Astrocyte (in vitro differentiated cells and primary cell): ENCODE results near the gene KCNK13. TPM values are rescaled to one million over a fixed set of nuclear protein-coding genes. Genes with fewer than 3 reads are reported as not detected.

Experiments
- DNase-seq: peaks from one replicate; pipeline ENCODE4 v3.0.0-alpha.2; 2010; ENCODE audit warnings: low read depth
- FAIRE-seq: peaks from 2 replicates; lab custom pipeline; 2011; peaks lifted over from hg19 to GRCh38; lab: Jason Lieb, UNC
- H2AFZ ChIP-seq: 2 replicates; pipeline ENCODE4 v1.6.0; 2012; ENCODE audit warnings: low read depth, low read length, inconsistent platforms
- H3K27ac ChIP-seq: 2 replicates; pipeline ENCODE4 v1.5.1; 2011; ENCODE audit warnings: low read depth, low read length, inconsistent platforms
- H3K27me3 ChIP-seq: 2 replicates; pipeline ENCODE4 v1.6.0; 2011; ENCODE audit warnings: low read length, inconsistent platforms; ENCODE audit not compliant: insufficient read depth
- H3K36me3 ChIP-seq: 2 replicates; pipeline ENCODE4 v1.5.1; 2011; ENCODE audit warnings: low read length, inconsistent platforms; ENCODE audit not compliant: insufficient read depth
- H3K4me1 ChIP-seq: 2 replicates; pipeline ENCODE4 v1.5.1; 2011; ENCODE audit warnings: low read length, inconsistent platforms; ENCODE audit not compliant: insufficient read depth
- H3K4me2 ChIP-seq: 2 replicates; pipeline ENCODE4 v1.6.0; 2012; ENCODE audit warnings: low read length, inconsistent platforms
- H3K4me3 ChIP-seq: 2 replicates; pipeline ENCODE4 v1.5.1; 2011; ENCODE audit warnings: low read depth, mild to moderate bottlenecking, low read length, inconsistent platforms; ENCODE audit not compliant: insufficient read depth
- H3K79me2 ChIP-seq: 2 replicates; pipeline ENCODE4 v1.6.0; 2012; ENCODE audit warnings: mild to moderate bottlenecking, low read length, inconsistent platforms; ENCODE audit not compliant: insufficient read depth
- H3K9ac ChIP-seq: 2 replicates; pipeline ENCODE4 v1.6.0; 2012; ENCODE audit warnings: mild to moderate bottlenecking, low read length, inconsistent platforms
- H3K9me3 ChIP-seq: 2 replicates; pipeline ENCODE4 v1.5.1; 2012; ENCODE audit warnings: low read depth, mild to moderate bottlenecking, low read length, inconsistent platforms; ENCODE audit not compliant: insufficient read depth
- H4K20me1 ChIP-seq: 2 replicates; pipeline ENCODE4 v1.6.0; 2012; ENCODE audit warnings: low read length, inconsistent platforms; ENCODE audit not compliant: insufficient read depth
- H3K27ac Mint-ChIP-seq: one replicate; pipeline ENCODE4 v1.8.0; 2021; ENCODE audit warnings: mild to moderate bottlenecking, mixed read lengths; ENCODE audit not compliant: unreplicated experiment
- H3K27me3 Mint-ChIP-seq: one replicate; pipeline ENCODE4 v1.8.0; 2021; ENCODE audit warnings: low read depth, mixed read lengths; ENCODE audit not compliant: unreplicated experiment
- H3K36me3 Mint-ChIP-seq: one replicate; pipeline ENCODE4 v1.8.0; 2021; ENCODE audit warnings: low read depth, mixed read lengths; ENCODE audit not compliant: unreplicated experiment
- H3K4me1 Mint-ChIP-seq: one replicate; pipeline ENCODE4 v1.8.0; 2021; ENCODE audit warnings: low read depth, mixed read lengths; ENCODE audit not compliant: unreplicated experiment
- H3K4me3 Mint-ChIP-seq: one replicate; pipeline ENCODE4 v1.8.0; 2021; ENCODE audit warnings: mild to moderate bottlenecking, moderate library complexity, mixed read lengths; ENCODE audit not compliant: unreplicated experiment
- H3K9me3 Mint-ChIP-seq: one replicate; pipeline ENCODE4 v1.8.0; 2021; ENCODE audit warnings: mild to moderate bottlenecking, mixed read lengths; ENCODE audit not compliant: unreplicated experiment
- CTCF ChIP-seq: IDR thresholded peaks from 2 replicates; pipeline ENCODE4 v1.5.1; 2011; ENCODE audit warnings: low read depth, mild to moderate bottlenecking, inconsistent platforms, low read length, moderate library complexity; ENCODE audit not compliant: insufficient read depth
- EZH2 ChIP-seq: IDR thresholded peaks from 2 replicates; pipeline ENCODE4 v1.6.1; 2012; ENCODE audit warnings: mild to moderate bottlenecking, low read length, inconsistent platforms; ENCODE audit not compliant: insufficient read depth
- total RNA-seq: library from RNA; stranded (reverse); gene quantifications from 2 replicates; pipeline ENCODE4 v1.2.1, GENCODE V29; 2021

KCNK13 gene
- total RNA-seq, 1 donor from 2014 or later, result 0.09 TPM

- Mint-ChIP-seq H3K4me3 (no peak overlapping the region), H3K4me1 (no peaks in the 10 kb centered on the region), H3K27me3 (peaks cover 13% of the 10 kb centered on the region), H3K27ac (no peak overlapping the region), H3K9me3 (peaks cover 11% of the 10 kb centered on the region), H3K36me3 (no peaks in the 10 kb centered on the region)
- no peak for FAIRE-seq
- Histone ChIP-seq H3K9me3 (peaks cover 3% of the 10 kb centered on the region), H3K4me2 (no peak overlapping the region), H3K27ac (no peak overlapping the region), H3K79me2 (no peaks in the 10 kb centered on the region), H3K4me3 (no peak overlapping the region), H3K27me3 (no peaks in the 10 kb centered on the region), H2AFZ (no peak overlapping the region), H3K9ac (no peak overlapping the region), H3K36me3 (no peaks in the 10 kb centered on the region), H3K4me1 (no peaks in the 10 kb centered on the region), H4K20me1 (no peaks in the 10 kb centered on the region)
- TF ChIP-seq EZH2 (no peak), CTCF (no peak)
- no peak for DNase-seq
Measured at GRCh38 chr14:90154110-90154509, 92.3 kb downstream of the KCNK13 start.

GRCh38 chr14:90159146-90159545 lies 97.4 kb downstream of the KCNK13 start:
- Mint-ChIP-seq H3K27ac (no peak overlapping the region), H3K27me3 (peaks cover 11% of the 10 kb centered on the region), H3K36me3 (no peaks in the 10 kb centered on the region), H3K4me1 (peaks cover 2% of the 10 kb centered on the region), H3K9me3 (peaks cover 6% of the 10 kb centered on the region), H3K4me3 (no peak overlapping the region)
- no peaks in the 10 kb centered on the region for H3K4me1 ChIP-seq
- DNase-seq (no peak), FAIRE-seq (no peak)
- no peak overlapping the region for H3K27ac ChIP-seq
- H3K4me3 ChIP-seq, result no peak overlapping the region
- H3K36me3 ChIP-seq, result no peaks in the 10 kb centered on the region
- no peak overlapping the region for H3K4me2 ChIP-seq
- peaks cover 3% of the 10 kb centered on the region for H3K9me3 ChIP-seq
- no peak overlapping the region for H3K9ac ChIP-seq
- no peaks in the 10 kb centered on the region for H3K79me2 ChIP-seq
- no peaks in the 10 kb centered on the region for H4K20me1 ChIP-seq
- no peak for TF ChIP-seq EZH2
- TF ChIP-seq CTCF, result no peak
- H3K27me3 ChIP-seq, result no peaks in the 10 kb centered on the region
- H2AFZ ChIP-seq, result no peak overlapping the region

GRCh38 chr14:90159688-90160087 lies 97.9 kb downstream of the KCNK13 start:
- no peak overlapping the region for H3K4me3 ChIP-seq
- no peaks in the 10 kb centered on the region for H3K79me2 ChIP-seq
- H3K9me3 ChIP-seq, result no peaks in the 10 kb centered on the region
- H3K9ac ChIP-seq, result no peak overlapping the region
- Mint-ChIP-seq H3K36me3 (no peaks in the 10 kb centered on the region), H3K27ac (no peak overlapping the region), H3K4me3 (no peak overlapping the region), H3K9me3 (peaks cover 8% of the 10 kb centered on the region), H3K4me1 (peaks cover 2% of the 10 kb centered on the region), H3K27me3 (peaks cover 9% of the 10 kb centered on the region)
- H4K20me1 ChIP-seq, result no peaks in the 10 kb centered on the region
- no peak overlapping the region for H2AFZ ChIP-seq
- H3K36me3 ChIP-seq, result no peaks in the 10 kb centered on the region
- no peaks in the 10 kb centered on the region for H3K27me3 ChIP-seq
- no peak for FAIRE-seq
- no peak overlapping the region for H3K4me2 ChIP-seq
- TF ChIP-seq EZH2 (no peak), CTCF (no peak)
- no peak overlapping the region for H3K27ac ChIP-seq
- DNase-seq, result no peak
- H3K4me1 ChIP-seq, result no peaks in the 10 kb centered on the region
